Measurements from ENCODE around the gene EPHA2. TPM values are rescaled to one million over a fixed set of nuclear protein-coding genes. Genes with fewer than 3 reads are reported as not detected.

The EPHA2 gene
- total and polyA plus RNA-seq, 4 donors = 17.5 to 35.6 (median 20.5) TPM

DNA sequence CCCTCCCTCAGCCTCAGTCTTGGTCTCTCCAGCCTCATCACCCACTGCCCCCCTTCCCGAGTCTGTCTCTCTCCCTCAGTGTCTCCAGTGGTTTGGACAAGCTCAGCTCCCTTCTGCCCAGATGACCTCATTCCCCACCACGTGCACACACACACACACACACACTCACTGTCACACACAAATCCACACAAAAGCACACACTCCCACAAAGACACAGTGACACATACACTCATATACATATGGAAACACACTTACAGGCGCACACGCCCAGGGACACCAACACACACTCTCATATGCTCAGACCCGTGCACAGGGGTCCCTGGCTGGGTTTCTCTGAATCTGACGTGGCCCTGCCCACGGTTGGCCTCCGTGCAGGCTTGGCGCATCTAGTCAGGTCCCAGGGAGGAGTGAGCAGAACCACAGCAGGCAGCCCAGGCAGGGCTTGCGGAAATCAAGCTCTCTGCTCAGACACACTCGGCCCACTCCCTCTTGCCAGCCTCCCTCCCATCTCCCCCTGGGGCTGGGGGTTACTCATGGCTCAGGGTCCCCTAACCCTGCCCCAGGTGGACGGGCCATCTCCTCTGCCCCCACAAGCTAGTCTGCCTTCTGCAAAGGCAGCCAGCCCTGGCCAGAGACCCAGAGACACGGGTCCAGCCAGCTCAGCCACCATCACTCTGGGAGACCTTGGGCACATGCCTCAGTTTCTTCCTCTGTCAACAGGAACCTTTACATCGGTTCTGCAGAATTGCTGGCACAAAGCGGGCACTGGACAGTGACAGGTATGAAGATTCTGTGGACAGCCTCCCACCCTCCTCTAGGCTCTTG, 43.9 kb downstream of the EPHA2 start:
- Histone ChIP-seq H3K27me3 (ENCODE audit: control insufficient read depth in 3 of 3, insufficient read depth in 3 of 3, low read length in 2 of 3) (no peaks in the 10 kb centered on the region), H3K9ac (ENCODE audit: insufficient read depth in 1 of 2, low read length in 2 of 2) (no peak overlapping the region), H3K4me3 (no peak overlapping the region), H3K27ac (ENCODE audit: low read depth in 1 of 2, low read length in 1 of 2) (no peak overlapping the region), H3K36me3 (ENCODE audit: control insufficient read depth in 4 of 4, insufficient read depth in 4 of 4, low read length in 4 of 4) (no peaks in the 10 kb centered on the region), H3K4me1 (ENCODE audit: control insufficient read depth in 5 of 5, insufficient read depth in 5 of 5, low read length in 5 of 5) (peaks cover 0 to 15% (median 0%) of the 10 kb centered on the region in 5 donors), H3K9me3 (ENCODE audit: control insufficient read depth in 4 of 4, insufficient read depth in 3 of 4, low read length in 3 of 4) (peaks cover 0 to 7% (median 0%) of the 10 kb centered on the region in 4 donors)
- 83 to 89% methylated on average over 15 of the region's 15 CpGs for WGBS, 2 donors
- DNase-seq (peak; percentile 34 to 53 (median 37)), ATAC-seq (ENCODE audit: insufficient read depth, low FRiP score) (no peak)
- no peak for TF ChIP-seq CTCF (IDR thresholded peaks at IDR 0.05; ENCODE audit: control extremely low read depth, extremely low read depth)

DNA sequence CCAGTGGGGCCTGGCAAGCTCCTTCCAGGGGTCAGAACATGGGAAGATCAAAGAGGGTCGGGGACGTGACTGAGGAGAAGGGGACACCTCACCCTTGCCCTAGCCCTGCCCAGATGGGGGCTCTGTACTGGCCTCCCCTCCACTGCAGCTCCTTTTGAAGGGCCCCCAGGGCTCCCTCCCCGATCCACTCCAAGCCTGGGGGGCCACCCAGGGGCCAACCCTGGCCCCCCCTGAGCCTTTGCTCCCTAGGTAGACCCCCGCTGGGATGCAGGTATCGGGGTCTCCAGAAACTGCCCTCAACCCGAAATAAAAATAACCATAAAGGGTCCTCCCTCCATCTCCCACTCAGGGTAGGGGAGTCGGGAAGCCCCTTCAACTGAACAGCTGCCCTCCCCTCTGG, 45.0 kb downstream of the EPHA2 start:
- Histone ChIP-seq H3K4me1 (ENCODE audit: control insufficient read depth in 5 of 5, insufficient read depth in 5 of 5, low read length in 5 of 5) (peaks cover 0 to 15% (median 0%) of the 10 kb centered on the region in 5 donors), H3K4me3 (no peak overlapping the region), H3K27ac (ENCODE audit: low read depth in 1 of 2, low read length in 1 of 2) (no peak overlapping the region), H3K36me3 (ENCODE audit: control insufficient read depth in 4 of 4, insufficient read depth in 4 of 4, low read length in 4 of 4) (no peaks in the 10 kb centered on the region), H3K9me3 (ENCODE audit: control insufficient read depth in 4 of 4, insufficient read depth in 3 of 4, low read length in 3 of 4) (peaks cover 0 to 7% (median 0%) of the 10 kb centered on the region in 4 donors), H3K27me3 (ENCODE audit: control insufficient read depth in 3 of 3, insufficient read depth in 3 of 3, low read length in 2 of 3) (no peaks in the 10 kb centered on the region), H3K9ac (ENCODE audit: insufficient read depth in 1 of 2, low read length in 2 of 2) (no peak overlapping the region)
- ATAC-seq (ENCODE audit: insufficient read depth, low FRiP score) (no peak), DNase-seq (no peak)
- no peak for TF ChIP-seq CTCF (IDR thresholded peaks at IDR 0.05; ENCODE audit: control extremely low read depth, extremely low read depth)
- 97% methylated on average over 7 of the region's 7 CpGs for WGBS, 2 donors

DNA sequence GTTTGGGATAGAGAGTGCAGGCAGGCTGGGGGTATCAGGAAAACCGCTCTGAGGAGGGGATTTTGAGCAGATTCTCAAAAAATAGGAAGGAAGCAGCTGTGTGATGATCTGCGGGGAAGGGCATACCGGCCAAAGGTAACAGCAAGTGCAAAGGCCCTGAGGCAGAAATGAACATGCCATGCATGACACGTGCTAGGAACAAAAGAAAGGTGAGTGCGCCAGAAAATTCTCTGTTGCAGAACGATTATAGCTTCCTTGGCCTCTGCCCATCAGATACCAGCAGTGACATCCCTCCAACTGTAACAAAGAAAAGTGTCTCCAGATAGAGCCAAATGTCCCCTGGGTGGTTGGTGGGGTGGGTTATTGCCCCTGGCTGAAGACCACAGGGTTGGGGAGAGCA, 45.4 kb downstream of the EPHA2 start:
- H3K9me3 ChIP-seq (ENCODE audit: control insufficient read depth in 4 of 4, insufficient read depth in 3 of 4, low read length in 3 of 4) = peaks cover 0 to 7% (median 0%) of the 10 kb centered on the region in 4 donors
- no peak overlapping the region for H3K4me3 ChIP-seq
- H3K27me3 ChIP-seq (ENCODE audit: control insufficient read depth in 3 of 3, insufficient read depth in 3 of 3, low read length in 2 of 3) = no peaks in the 10 kb centered on the region
- no peak for ATAC-seq (ENCODE audit: insufficient read depth, low FRiP score)
- peaks cover 0 to 15% (median 0%) of the 10 kb centered on the region in 5 donors for H3K4me1 ChIP-seq (ENCODE audit: control insufficient read depth in 5 of 5, insufficient read depth in 5 of 5, low read length in 5 of 5)
- no peak overlapping the region for H3K9ac ChIP-seq (ENCODE audit: insufficient read depth in 1 of 2, low read length in 2 of 2)
- no peak for DNase-seq
- H3K36me3 ChIP-seq (ENCODE audit: control insufficient read depth in 4 of 4, insufficient read depth in 4 of 4, low read length in 4 of 4) = no peaks in the 10 kb centered on the region
- no peak overlapping the region for H3K27ac ChIP-seq (ENCODE audit: low read depth in 1 of 2, low read length in 1 of 2)
- TF ChIP-seq CTCF (IDR thresholded peaks at IDR 0.05; ENCODE audit: control extremely low read depth, extremely low read depth) = no peak
- 80 to 90% methylated on average over 6 of the region's 6 CpGs for WGBS, 2 donors

All from lung (tissue), 12 donors.